NCI-H187 (cell line): Measurements from ENCODE around the gene TRIM66.

Source experiments
- DNase-seq, 2 experiments: peaks; one replicate each; lab custom pipeline; 2025; lab: John Stamatoyannopoulos, UW

TRIM66 gene

GRCh38 chr11:8654503-8654902, 28.0 kb downstream of the TRIM66 start:
- no peak for DNase-seq

GRCh38 chr11:8652140-8652539, 30.3 kb downstream of the TRIM66 start:
- no peak for DNase-seq

GRCh38 chr11:8650401-8650990, 32.0 kb downstream of the TRIM66 start:
- DNase-seq: no peak

- DNase-seq: no peak
Measured at GRCh38 chr11:8649361-8649760, 33.1 kb downstream of the TRIM66 start.

- DNase-seq: no peak
Measured at GRCh38 chr11:8646873-8647272, 35.6 kb downstream of the TRIM66 start.

- no peak for DNase-seq
Measured at GRCh38 chr11:8642196-8642841, 40.1 kb downstream of the TRIM66 start.

- no peak for DNase-seq
Measured at GRCh38 chr11:8641332-8641731, 41.1 kb downstream of the TRIM66 start.

GRCh38 chr11:8640267-8640906, 42.1 kb downstream of the TRIM66 start:
- no peak for DNase-seq

- DNase-seq: no peak
Measured at GRCh38 chr11:8639655-8640054, 42.8 kb downstream of the TRIM66 start.

- no peak for DNase-seq
Measured at GRCh38 chr11:8638300-8638699, 44.2 kb downstream of the TRIM66 start.

- no peak for DNase-seq
Measured at GRCh38 chr11:8636127-8636526, 46.3 kb downstream of the TRIM66 start.

GRCh38 chr11:8634498-8634897, 48.0 kb downstream of the TRIM66 start:
- DNase-seq: no peak

GRCh38 chr11:8631395-8632118, 50.9 kb downstream of the TRIM66 start:
- no peak for DNase-seq

GRCh38 chr11:8624698-8625097, 57.8 kb downstream of the TRIM66 start:
- no peak for DNase-seq

GRCh38 chr11:8621147-8621546, 61.3 kb downstream of the TRIM66 start:
- DNase-seq: no peak

GRCh38 chr11:8617063-8617462, 65.4 kb downstream of the TRIM66 start:
- DNase-seq: no peak

- no peak for DNase-seq
Measured at GRCh38 chr11:8615291-8616032, 67.0 kb downstream of the TRIM66 start.

- no peak for DNase-seq
Measured at GRCh38 chr11:8614497-8614896, 68.0 kb downstream of the TRIM66 start.

- DNase-seq: no peak
Measured at GRCh38 chr11:8613036-8613435, 69.4 kb downstream of the TRIM66 start.

GRCh38 chr11:8612522-8612921, 69.9 kb downstream of the TRIM66 start:
- no peak for DNase-seq

- DNase-seq: peak in 1 of 2 experiments; percentile 16
Measured at GRCh38 chr11:8610532-8611116, 71.8 kb downstream of the TRIM66 start.

GRCh38 chr11:8608652-8609051, 73.8 kb downstream of the TRIM66 start:
- no peak for DNase-seq
